Measurements from ENCODE around the gene AKT3. TPM values are rescaled to one million over a fixed set of nuclear protein-coding genes. Genes with fewer than 3 reads are reported as not detected.

The AKT3 gene
- total and polyA plus RNA-seq, 5 donors = 8.4 to 61.2 (median 47.9) TPM

DNA sequence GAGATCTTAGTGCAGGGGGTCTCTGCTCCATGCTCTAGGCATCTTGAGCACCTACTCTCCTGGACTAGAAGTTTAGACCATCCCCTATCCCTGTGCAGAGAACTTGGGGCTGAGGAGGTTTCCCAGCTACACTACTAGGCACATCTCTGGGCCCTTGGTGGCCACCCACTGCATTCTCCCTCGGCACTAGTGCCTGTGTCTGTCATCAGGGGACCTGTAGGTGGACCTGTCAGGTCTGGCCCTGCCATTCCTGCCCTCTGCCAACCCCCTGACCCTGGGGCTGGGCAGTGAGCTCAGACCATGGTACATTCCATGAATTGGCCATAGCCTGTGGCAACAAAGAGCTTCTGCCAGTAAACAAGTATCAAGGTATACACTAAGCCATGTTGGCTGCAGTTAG, 269.1 kb downstream of the AKT3 start:
- ATAC-seq (no peak), DNase-seq (no peak)
- Histone ChIP-seq H3K27ac (ENCODE audit: low read length) (no peak overlapping the region), H3K27me3 (ENCODE audit: control insufficient read depth, insufficient read depth) (no peaks in the 10 kb centered on the region), H3K9me3 (ENCODE audit: control insufficient read depth, low read length) (no peaks in the 10 kb centered on the region), H3K4me1 (ENCODE audit: control insufficient read depth, insufficient read depth, low read length) (no peaks in the 10 kb centered on the region), H3K4me3 (ENCODE audit: low read length) (no peak overlapping the region)
- WGBS = 98% methylated on average over 1 of the region's 1 CpG
- intact Hi-C loops (cut with DNase I) = no loop called here

DNA sequence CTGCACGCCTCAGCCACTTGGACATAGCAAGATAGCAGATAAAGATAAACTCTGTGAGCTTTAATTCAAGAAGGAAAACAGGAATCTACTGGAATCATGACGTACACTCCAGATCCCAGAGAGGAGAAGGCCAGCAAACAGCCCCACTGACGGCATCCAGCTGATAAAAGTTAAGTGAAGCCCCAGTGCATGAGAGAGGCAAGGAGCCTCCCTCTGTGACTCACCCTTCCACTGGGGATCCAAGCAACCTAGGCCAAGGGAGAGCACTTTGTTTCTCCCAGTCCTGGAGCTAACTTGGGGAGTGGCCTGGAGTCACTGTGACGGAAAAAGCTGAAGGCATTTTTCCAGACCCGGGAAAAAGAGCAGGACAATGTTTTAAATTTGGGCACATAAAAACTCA, 270.0 kb downstream of the AKT3 start:
- 66% methylated on average over 5 of the region's 5 CpGs for WGBS
- peak in 2 of 3 donors; percentile 14 to 56 for DNase-seq
- Histone ChIP-seq H3K9me3 (ENCODE audit: control insufficient read depth, low read length) (no peaks in the 10 kb centered on the region), H3K27ac (ENCODE audit: low read length) (no peak overlapping the region), H3K4me1 (ENCODE audit: control insufficient read depth, insufficient read depth, low read length) (no peaks in the 10 kb centered on the region), H3K27me3 (ENCODE audit: control insufficient read depth, insufficient read depth) (no peaks in the 10 kb centered on the region), H3K4me3 (ENCODE audit: low read length) (no peak overlapping the region)
- peak; percentile 48 to 61 for ATAC-seq
- intact Hi-C loops (cut with DNase I) = no loop called here

DNA sequence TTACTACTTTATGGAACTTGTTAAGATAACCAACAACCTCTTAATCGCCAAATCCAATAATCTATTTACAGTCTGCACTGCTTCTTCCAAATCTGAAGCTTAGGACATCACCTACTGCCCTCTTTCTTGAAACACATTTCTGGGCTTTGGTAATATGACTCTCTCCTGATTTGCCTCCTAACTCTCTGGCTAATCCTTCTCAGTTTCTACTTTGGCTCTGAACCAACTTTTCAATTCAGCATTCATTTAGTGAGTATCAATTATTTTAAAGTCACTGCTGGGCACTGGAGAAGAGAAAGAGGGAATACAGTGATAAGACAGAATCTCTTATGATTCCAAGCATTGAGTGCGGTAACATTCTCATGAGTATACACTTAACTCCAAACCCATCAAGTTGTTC, 275.0 kb downstream of the AKT3 start:
- no peak overlapping the region for H3K27ac ChIP-seq (ENCODE audit: low read length)
- no peaks in the 10 kb centered on the region for H3K27me3 ChIP-seq (ENCODE audit: control insufficient read depth, insufficient read depth)
- intact Hi-C loops (cut with DNase I) = no loop called here
- no peak overlapping the region for H3K4me3 ChIP-seq (ENCODE audit: low read length)
- no peaks in the 10 kb centered on the region for H3K9me3 ChIP-seq (ENCODE audit: control insufficient read depth, low read length)
- H3K4me1 ChIP-seq (ENCODE audit: control insufficient read depth, insufficient read depth, low read length) = no peaks in the 10 kb centered on the region
- WGBS = 96% methylated on average over 2 of the region's 2 CpGs
- ATAC-seq (no peak), DNase-seq (no peak)

DNA sequence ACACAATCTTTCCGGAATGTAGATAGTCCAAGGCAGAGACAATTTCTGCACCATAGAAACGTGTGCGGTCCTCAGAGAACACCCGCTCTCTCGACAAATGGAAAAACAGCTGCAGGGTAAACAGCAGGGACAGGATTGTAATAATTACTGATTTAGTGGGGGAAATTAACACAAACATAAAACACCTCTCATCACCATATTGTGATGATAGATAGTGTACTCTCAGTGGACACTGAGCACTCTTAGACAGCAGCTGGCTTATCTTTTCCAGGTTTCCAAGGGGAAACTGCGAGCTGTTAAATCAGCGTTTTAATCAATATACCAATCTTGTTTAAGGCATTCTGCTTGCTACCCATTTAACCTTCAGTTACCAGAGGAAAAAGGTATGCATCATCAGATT, 277.1 kb downstream of the AKT3 start:
- no peak for ATAC-seq
- DNase-seq = no peak
- H3K27ac ChIP-seq (ENCODE audit: low read length) = no peak overlapping the region
- intact Hi-C loops (cut with DNase I) = no loop called here
- no peaks in the 10 kb centered on the region for H3K9me3 ChIP-seq (ENCODE audit: control insufficient read depth, low read length)
- 89% methylated on average over 7 of the region's 7 CpGs for WGBS
- no peaks in the 10 kb centered on the region for H3K27me3 ChIP-seq (ENCODE audit: control insufficient read depth, insufficient read depth)
- no peaks in the 10 kb centered on the region for H3K4me1 ChIP-seq (ENCODE audit: control insufficient read depth, insufficient read depth, low read length)
- H3K4me3 ChIP-seq (ENCODE audit: low read length) = no peak overlapping the region

DNA sequence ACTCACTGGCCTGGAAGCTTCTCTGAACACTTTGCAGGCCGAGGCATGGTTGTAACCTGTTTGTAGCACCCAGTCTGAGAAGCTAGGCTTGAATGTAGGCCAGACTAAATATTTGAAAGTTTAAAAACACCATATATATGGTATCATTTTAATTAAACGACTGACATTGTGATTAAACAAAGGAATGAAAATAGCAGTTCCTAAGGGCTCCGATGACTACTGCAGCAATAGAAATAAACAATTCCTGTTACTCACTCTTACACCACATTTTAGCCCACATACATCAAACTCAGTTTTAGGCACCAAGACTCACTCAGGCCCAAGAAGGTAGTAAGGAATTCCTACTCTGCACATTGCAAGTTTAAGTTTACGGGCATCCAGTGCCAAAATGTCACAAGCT, 281.2 kb downstream of the AKT3 start:
- 85% methylated on average over 4 of the region's 4 CpGs for WGBS
- no peak for ATAC-seq
- DNase-seq = no peak
- H3K27me3 ChIP-seq (ENCODE audit: control insufficient read depth, insufficient read depth) = no peaks in the 10 kb centered on the region
- H3K27ac ChIP-seq (ENCODE audit: low read length) = no peak overlapping the region
- no peaks in the 10 kb centered on the region for H3K9me3 ChIP-seq (ENCODE audit: control insufficient read depth, low read length)
- intact Hi-C loops (cut with DNase I) = no loop called here
- H3K4me3 ChIP-seq (ENCODE audit: low read length) = no peak overlapping the region
- H3K4me1 ChIP-seq (ENCODE audit: control insufficient read depth, insufficient read depth, low read length) = no peaks in the 10 kb centered on the region

DNA sequence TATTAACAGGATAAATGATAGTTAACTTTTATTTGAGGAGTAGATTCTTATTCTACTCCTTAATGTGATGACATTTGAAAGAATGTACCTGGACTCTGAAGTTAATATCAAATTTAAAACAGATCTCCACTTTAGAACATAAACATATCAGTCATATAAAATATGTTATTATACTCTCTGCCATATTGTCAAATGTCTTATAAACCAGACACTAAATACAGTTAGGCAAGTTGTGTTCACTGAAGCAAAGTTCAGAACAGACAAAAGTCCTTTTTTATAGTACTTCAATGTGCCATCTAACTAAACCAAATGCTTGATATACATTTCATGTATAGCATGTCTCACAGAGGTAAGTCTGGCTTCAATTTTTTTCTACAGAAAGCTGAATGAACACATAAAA, 285.2 kb downstream of the AKT3 start:
- DNase-seq (no peak), ATAC-seq (no peak)
- intact Hi-C loops (cut with DNase I) = no loop called here
- Histone ChIP-seq H3K27ac (ENCODE audit: low read length) (no peak overlapping the region), H3K4me1 (ENCODE audit: control insufficient read depth, insufficient read depth, low read length) (no peaks in the 10 kb centered on the region), H3K4me3 (ENCODE audit: low read length) (no peak overlapping the region), H3K27me3 (ENCODE audit: control insufficient read depth, insufficient read depth) (no peaks in the 10 kb centered on the region), H3K9me3 (ENCODE audit: control insufficient read depth, low read length) (no peaks in the 10 kb centered on the region)

DNA sequence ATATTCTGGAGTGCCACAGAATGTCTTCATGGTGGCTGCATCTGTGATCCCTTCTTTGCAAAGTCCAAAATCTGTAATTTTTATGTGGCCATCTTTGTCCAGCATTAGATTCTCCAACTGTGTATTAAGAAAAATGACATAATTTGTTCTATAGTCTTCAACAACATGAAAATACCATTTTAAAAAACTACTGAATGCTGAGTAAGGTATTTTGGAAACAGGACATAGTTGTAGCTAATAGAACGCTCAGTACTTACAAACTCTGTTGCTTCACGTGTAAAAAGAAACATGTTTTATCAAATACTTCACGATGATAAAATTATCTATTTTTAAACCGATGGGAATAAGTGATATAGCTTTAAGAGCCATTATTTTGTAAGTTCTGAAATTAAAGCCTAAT, 286.3 kb downstream of the AKT3 start:
- H3K27me3 ChIP-seq (ENCODE audit: control insufficient read depth, insufficient read depth) = no peaks in the 10 kb centered on the region
- no peaks in the 10 kb centered on the region for H3K4me1 ChIP-seq (ENCODE audit: control insufficient read depth, insufficient read depth, low read length)
- H3K27ac ChIP-seq (ENCODE audit: low read length) = no peak overlapping the region
- H3K9me3 ChIP-seq (ENCODE audit: control insufficient read depth, low read length) = no peaks in the 10 kb centered on the region
- intact Hi-C loops (cut with DNase I) = no loop called here
- ATAC-seq (no peak), DNase-seq (no peak)
- H3K4me3 ChIP-seq (ENCODE audit: low read length) = no peak overlapping the region
- WGBS = 75% methylated on average over 4 of the region's 4 CpGs

DNA sequence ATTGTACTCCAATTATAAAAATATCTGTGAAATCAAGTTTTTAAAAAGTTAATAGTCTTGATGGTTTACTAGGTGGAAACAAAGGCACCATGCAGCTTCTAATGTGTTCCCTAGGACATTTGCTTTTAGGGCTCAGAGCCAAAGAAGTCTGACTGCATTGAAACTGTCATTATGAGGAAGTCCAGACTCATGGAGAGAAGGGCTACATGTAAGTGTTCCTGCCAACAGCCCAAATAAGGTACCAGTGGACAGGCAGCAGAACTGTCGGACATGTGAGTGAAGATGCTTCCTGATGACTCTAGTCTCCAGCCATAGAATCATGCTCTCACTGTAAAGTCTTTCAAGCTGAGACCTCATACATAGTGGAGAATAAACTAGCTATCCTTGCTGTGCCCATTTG, 287.6 kb downstream of the AKT3 start:
- H3K4me3 ChIP-seq (ENCODE audit: low read length) = no peak overlapping the region
- WGBS = 71% methylated on average over 1 of the region's 1 CpG
- no peaks in the 10 kb centered on the region for H3K9me3 ChIP-seq (ENCODE audit: control insufficient read depth, low read length)
- H3K4me1 ChIP-seq (ENCODE audit: control insufficient read depth, insufficient read depth, low read length) = no peaks in the 10 kb centered on the region
- intact Hi-C loops (cut with DNase I) = no loop called here
- DNase-seq (no peak), ATAC-seq (no peak)
- no peak overlapping the region for H3K27ac ChIP-seq (ENCODE audit: low read length)
- no peaks in the 10 kb centered on the region for H3K27me3 ChIP-seq (ENCODE audit: control insufficient read depth, insufficient read depth)

DNA sequence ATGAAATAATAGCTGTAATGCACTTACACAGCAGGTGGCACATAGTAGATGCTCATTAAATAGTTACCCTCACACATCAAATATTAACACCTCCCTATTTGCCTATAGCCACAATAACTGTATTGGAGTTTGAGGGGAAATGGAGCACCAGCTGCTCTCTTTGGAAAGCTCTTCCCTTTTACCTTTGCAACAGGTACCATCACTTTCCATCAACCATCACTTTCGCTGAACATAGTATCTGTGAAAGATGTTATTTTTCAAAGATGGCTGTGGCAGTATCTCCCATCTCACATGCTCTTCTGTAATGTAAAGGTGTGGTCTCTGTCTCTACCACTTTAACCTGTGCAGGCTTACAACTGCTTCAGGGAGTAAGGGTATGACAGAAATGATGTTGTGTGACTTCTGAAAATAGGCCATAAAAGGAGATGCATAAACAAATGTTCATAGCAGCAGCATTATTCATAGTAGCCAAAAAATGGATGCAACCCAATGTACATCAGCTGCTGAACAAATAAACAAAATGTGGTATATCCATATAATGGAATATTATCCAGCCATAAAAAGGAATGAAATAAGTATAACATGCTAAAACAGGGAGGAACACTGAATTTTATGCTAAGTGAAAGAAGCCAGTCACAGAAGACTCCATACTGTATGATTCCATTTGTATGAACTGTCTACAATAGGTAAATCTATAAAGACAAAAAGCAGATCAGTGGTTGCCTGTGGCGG, 288.3 kb downstream of the AKT3 start:
- DNase-seq (no peak), ATAC-seq (no peak)
- no peak overlapping the region for H3K4me3 ChIP-seq (ENCODE audit: low read length)
- no peaks in the 10 kb centered on the region for H3K27me3 ChIP-seq (ENCODE audit: control insufficient read depth, insufficient read depth)
- H3K27ac ChIP-seq (ENCODE audit: low read length) = no peak overlapping the region
- no peaks in the 10 kb centered on the region for H3K4me1 ChIP-seq (ENCODE audit: control insufficient read depth, insufficient read depth, low read length)
- WGBS = 98% methylated on average over 2 of the region's 2 CpGs
- H3K9me3 ChIP-seq (ENCODE audit: control insufficient read depth, low read length) = no peaks in the 10 kb centered on the region
- intact Hi-C loops (cut with DNase I) = no loop called here

DNA sequence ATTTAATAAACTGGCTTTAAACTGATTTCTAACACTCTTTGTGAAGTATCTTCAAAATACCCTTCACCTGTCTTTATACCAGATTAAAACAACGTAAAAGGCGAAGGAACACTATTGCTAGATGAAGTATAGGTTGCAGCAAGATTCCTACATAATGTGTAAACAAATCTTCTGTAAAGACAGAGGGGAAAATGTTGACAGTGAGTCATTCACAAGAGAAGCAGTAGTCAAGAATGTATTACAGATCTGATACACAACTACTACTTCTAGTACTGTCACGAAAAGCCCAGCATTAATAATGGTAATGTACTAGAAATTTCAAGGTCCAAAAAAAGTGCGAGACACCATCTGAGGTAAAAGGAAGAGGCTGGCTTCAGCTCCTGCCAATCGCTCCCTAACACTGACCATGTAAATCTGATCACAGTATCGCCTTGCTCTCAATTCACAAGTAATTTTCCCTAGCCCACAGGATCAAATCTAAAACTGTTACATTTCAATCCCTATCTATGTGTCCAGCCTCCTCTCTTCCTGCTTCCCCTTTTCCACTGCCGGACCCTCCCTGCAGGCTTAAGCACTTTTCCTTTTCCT, 290.4 kb downstream of the AKT3 start:
- no peaks in the 10 kb centered on the region for H3K9me3 ChIP-seq (ENCODE audit: control insufficient read depth, low read length)
- intact Hi-C loops (cut with DNase I) = no loop called here
- H3K27ac ChIP-seq (ENCODE audit: low read length) = no peak overlapping the region
- DNase-seq (no peak), ATAC-seq (no peak)
- no peak overlapping the region for H3K4me3 ChIP-seq (ENCODE audit: low read length)
- 85% methylated on average over 7 of the region's 7 CpGs for WGBS
- H3K4me1 ChIP-seq (ENCODE audit: control insufficient read depth, insufficient read depth, low read length) = no peaks in the 10 kb centered on the region
- H3K27me3 ChIP-seq (ENCODE audit: control insufficient read depth, insufficient read depth) = no peaks in the 10 kb centered on the region

DNA sequence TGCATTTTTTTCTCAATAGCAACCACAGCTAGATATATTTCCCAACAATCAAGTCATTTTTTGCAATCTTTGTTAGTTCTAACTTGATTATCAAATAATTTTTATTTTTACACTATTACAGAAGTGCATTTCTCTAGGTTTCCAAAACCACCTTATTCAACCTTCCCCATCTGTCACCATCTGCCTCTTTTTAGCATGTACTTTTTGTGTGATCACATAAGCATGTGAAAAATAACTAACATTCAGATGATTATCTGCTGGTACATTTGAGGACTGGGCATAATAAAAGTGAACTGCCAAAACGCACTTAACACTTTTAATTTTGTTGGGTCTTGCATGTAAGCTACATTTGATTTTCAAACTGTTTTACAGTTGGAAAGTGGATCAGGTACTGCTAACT, 291.5 kb downstream of the AKT3 start:
- intact Hi-C loops (cut with DNase I) = no loop called here
- H3K27ac ChIP-seq (ENCODE audit: low read length) = no peak overlapping the region
- DNase-seq = no peak
- H3K4me3 ChIP-seq (ENCODE audit: low read length) = no peak overlapping the region
- ATAC-seq = no peak
- no peaks in the 10 kb centered on the region for H3K9me3 ChIP-seq (ENCODE audit: control insufficient read depth, low read length)
- no peaks in the 10 kb centered on the region for H3K4me1 ChIP-seq (ENCODE audit: control insufficient read depth, insufficient read depth, low read length)
- WGBS = 93% methylated on average over 1 of the region's 1 CpG
- H3K27me3 ChIP-seq (ENCODE audit: control insufficient read depth, insufficient read depth) = no peaks in the 10 kb centered on the region

DNA sequence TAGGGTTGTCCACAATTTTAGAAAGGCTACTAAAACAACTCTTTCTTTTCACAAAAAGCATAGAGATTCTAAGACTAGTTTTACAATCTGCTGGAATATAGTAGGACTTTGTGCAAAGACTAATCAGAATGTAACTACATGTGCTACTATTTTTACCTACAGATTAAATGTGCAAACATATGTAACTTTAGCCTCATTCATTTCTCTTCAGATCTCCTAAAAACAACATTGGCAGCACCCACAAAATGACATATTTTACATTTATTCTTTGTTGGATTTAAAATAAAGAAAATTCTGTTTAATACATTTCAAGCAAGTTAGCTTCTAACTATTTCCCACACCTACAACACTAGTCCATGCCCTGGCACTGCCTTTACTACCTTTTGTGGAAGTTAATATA, 292.2 kb downstream of the AKT3 start:
- H3K4me1 ChIP-seq (ENCODE audit: control insufficient read depth, insufficient read depth, low read length) = no peaks in the 10 kb centered on the region
- H3K27ac ChIP-seq (ENCODE audit: low read length) = no peak overlapping the region
- no peaks in the 10 kb centered on the region for H3K27me3 ChIP-seq (ENCODE audit: control insufficient read depth, insufficient read depth)
- H3K9me3 ChIP-seq (ENCODE audit: control insufficient read depth, low read length) = no peaks in the 10 kb centered on the region
- DNase-seq (no peak), ATAC-seq (no peak)
- intact Hi-C loops (cut with DNase I) = no loop called here
- H3K4me3 ChIP-seq (ENCODE audit: low read length) = no peak overlapping the region

Measured in right cardiac atrium (tissue), 5 donors.